Hematopoietic multipotent progenitor cell treated with erythropoietin and hydrocortisone succinate and interleukin-3 and kit ligand, for 4 days (in vitro differentiated cells): ENCODE data around the gene MTTP.
"Not testable (repeated sequence)": the region's sequence is repeated elsewhere in the genome, so short reads cannot be mapped to it uniquely, and the experiment has no call there.

ENCODE experiments used
- DNase-seq: peaks from one replicate; pipeline ENCODE4 v3.0.0-alpha.2; 2015

The MTTP gene

GRCh38 chr4:99574530-99575324 is at the start of gene MTTP:
MTTP (plus strand) TSS chr4:99574824; CDS start chr4:99574910, 86 bp downstream.
- DNase-seq: no peak

DNA sequence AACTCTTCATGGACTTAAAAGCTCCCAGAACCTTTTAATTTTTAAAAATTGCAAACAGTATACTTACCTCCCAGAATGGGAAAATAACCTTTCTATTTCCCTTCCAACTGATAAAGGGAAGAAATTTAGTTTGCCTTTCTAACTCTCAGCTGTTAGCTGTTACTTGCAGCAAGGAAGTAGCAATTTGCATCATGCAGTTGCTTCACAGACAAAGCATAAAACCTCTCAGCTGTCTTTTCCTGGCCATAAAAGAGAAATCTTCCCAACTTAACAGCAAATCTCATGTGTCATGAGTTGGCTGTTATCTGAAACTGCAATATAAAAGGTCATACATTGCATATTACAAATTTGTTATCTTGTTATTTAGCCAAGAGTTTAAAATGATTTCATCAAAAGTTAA is 45.4 kb upstream of the MTTP start:
- no peak for DNase-seq

DNA sequence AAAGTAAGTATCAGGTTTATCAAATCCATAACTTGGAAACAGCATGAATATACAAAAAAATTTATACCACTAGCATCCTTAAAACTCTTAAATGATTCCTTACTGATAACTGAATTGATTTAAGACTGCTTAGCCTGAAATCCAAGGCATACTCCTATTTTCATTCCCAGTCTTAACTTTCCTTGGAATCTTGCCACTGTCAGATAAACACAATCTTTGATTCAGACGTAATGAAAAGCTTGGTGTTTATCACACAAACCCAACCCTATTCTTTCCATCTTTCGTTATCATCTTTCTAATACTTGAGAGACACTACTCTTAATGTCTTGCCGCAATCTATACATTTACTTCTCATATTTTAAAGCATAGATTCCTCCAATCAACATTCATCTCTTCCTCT is 44.7 kb upstream of the MTTP start:
- no peak for DNase-seq

- DNase-seq: not testable (repeated sequence)
These were observed 39.9 kb upstream of the MTTP start for GRCh38 chr4:99534699-99535098.

DNA sequence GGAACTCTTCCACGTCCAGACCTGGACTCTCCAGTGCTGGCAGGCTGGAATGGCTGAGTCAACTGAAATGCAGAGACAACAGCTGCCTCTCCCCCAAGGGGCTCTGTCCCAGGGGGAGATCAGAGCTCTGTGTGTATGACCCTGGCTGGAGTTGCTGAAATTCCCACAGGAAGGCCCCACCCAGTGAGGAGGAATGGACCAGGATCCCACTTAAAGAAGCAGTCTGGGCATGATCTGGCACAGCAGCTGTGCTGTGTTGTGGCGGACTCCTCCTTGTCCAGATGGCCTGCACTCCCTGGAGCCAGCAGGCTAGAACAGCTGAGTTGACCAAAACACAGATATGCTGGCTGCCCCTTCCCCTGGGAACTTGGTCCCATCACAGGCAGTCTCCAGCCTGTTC is 38.4 kb upstream of the MTTP start:
- no peak for DNase-seq

DNA sequence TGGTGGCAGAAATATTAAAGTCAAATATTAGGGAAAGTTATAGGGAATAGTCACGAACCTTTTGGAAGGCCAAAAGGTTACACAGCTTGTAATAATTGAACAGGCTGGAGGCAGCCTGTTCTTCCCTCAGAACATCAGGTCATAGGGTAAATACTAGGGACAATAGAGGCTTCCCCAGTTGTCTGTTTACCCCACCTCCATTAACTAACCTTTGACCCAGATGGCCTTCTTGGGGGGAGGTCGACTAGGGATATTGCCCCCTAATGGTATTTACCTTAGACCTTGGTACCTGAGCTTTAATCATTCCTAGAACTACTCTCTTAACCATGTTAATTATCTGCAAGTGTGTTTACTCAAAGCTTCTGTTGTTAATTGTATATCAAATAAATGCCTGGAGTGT is 37.8 kb upstream of the MTTP start:
- DNase-seq: no peak

- no peak for DNase-seq
These were observed 37.0 kb upstream of the MTTP start for GRCh38 chr4:99537674-99538073.

DNA sequence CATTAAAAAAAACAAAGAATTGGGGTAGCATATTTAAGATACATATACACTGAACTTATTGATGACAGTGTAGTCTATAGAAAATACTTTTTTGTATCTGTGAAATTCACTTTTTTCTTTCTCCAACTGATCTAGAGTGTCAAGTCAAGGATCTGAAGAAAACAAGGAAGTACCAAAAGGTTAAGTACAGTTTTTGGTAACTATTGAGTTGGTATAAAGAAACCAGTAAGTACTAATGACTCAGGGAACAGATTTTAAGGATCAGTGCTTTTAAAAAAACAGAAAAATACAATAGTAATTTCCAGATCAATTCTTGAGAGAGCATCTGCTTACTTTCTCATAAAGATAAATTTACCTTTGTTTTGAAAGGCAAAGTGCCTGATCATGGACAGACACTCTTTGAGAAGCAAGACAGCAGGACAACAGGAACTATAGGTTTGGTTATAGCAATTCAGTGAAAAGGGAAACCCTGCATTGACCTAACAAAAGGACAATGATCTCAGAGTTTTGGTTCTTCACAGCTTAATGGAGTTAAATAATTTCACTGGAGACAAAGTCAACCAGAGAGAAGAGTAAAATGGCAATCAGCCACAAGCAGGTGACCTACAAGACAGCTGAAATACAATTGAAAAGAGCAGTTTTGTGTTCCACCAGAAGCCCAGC is 34.2 kb upstream of the MTTP start:
- DNase-seq: no peak

DNA sequence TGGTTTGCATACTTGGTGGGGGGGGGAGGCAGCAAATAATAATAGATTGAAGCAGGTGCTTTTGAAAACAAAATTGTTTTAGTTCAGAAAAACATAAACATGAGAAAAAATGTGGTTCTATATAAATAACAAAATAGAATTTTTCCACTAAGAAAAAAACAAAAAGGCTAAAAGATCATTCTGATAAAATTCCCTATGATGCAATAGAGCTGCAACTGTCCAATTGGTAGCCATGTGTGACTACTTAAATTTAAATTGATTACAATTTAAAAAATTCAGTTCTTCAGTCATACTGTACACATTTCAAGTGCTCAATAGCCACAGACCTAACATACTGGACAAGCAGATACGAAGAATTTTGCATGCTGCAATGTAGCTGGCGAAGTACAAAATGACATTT is 21.8 kb upstream of the MTTP start:
- DNase-seq: no peak

- DNase-seq: peak; percentile 99
These were observed 11.1 kb upstream of the MTTP start, which contains the start of gene TRMT10A for GRCh38 chr4:99563310-99564186. TRMT10A (minus strand) TSS chr4:99564039; CDS start chr4:99559338, 4,701 bp downstream.

- no peak for DNase-seq
These were observed 9.7 kb upstream of the MTTP start for GRCh38 chr4:99564921-99565320.

DNA sequence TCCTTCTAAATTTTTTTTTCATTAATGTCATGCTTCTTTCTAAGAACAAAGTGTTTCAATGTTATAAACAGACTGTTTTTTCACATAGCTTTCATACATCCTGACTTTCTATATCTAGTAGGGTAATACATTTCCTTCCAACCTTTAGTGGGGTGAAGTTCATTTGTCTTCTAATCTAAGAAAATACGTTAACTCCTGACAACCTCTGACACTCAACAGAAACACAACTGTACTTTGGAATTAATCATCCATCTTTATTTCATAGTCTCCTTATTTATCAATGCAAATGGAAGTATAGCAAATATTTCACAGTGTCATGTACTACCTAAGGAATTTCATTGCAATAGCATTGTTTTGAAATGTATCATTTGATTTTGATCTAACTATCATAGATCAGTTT is 2.7 kb upstream of the MTTP start:
- DNase-seq: no peak

- DNase-seq: no peak
These were observed 1.9 kb upstream of the MTTP start for GRCh38 chr4:99572527-99573240.

GRCh38 chr4:99573735-99574368 is 772 bp upstream of the MTTP start:
- DNase-seq: no peak

GRCh38 chr4:99578714-99579113 is 4.1 kb downstream of the MTTP start:
- no peak for DNase-seq

DNA sequence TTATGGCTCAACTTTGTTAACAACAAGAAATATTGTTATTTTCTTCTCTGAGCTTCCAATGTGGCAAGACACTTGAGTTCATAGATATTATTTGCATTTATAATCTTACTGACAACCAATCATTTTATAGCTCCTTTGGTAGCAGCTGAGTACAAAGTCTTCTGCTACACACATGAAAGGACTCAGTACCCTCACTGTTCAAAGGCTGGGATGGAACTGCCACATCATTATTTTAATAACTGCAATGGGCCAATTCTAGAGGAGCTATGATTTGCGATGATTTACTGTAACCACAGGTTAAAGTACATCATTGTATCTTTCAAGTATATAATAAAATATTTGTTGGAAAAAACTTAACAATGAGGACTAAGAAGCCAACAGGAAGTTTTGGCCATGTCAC is 10.9 kb downstream of the MTTP start:
- no peak for DNase-seq

DNA sequence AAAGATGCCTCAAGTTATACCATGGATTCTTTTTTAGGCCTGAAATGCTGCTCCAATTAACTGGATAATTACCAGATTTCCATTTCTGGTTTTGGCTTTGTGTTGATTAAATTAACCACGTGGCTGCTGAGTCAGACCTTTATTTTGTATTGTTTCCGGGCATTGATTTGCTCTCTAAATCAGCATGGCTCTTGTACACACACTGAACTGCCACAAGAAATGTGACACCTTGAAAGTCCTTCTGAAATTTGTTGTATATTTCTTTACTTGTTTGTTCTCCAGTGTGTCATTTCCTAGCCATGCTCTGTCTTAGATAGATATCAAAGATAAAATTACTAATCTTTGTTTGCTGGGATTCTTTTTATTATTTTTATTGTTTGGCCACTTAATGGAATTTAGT is 11.7 kb downstream of the MTTP start:
- DNase-seq: no peak

DNA sequence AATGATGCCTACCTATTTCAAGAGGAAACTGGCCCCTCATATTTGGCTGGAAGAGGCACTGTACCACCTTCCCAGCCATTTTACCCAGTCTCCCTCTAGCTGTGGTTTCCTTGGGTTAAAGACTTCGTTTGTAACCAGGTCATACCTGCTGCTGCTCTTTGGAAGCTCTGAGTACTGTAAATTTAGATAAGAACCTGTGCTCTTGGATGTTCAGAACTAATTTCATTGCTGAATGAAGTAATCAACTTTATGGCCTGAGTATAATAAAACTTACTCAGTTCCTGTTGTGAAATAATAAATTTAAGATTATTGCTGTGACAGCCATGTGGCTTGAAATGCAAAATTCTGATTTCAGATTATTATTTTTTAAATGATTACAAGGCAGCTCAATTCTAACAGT is 12.2 kb downstream of the MTTP start:
- no peak for DNase-seq

DNA sequence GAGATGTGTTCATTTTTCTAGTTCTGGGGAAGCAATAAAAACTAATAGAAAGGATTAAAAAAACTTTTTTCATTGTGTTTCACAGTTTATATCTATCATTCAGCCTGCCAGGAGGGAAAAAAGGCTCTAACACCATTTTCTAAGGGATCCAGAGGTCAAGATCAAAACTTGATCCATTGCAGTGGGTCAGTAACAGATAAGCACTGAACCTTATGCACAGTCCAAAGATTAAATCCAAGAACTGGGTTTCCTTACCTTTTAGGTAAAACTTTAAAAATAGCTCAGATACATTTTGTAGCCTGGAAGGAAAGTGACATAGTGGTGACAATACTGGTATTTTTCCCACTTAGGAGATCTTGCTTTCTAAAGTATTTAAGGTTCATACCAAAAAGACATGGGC is 12.7 kb downstream of the MTTP start:
- DNase-seq: no peak

DNA sequence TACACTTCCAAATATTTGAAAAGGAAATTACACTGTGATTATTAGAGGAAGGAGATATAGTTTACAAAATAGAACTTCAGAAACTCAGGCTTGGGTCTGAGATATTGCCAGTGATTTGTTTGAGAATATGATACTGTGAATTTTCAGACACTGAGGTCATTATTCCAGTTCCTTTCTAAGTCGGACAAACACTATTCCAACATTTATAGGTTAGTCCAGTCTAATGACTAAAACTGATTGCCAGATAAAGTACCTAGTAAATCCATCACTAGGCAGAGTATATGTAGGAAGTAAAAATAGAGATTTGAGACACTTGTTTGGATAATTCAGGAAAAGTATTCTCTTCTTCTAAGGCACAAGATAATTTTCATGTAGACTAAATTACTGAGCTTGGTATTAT is 13.2 kb downstream of the MTTP start:
- no peak for DNase-seq

- no peak for DNase-seq
These were observed 17.1 kb downstream of the MTTP start for GRCh38 chr4:99591757-99592156.
